Activated B cell treated with CpG ODN at 0.5 μM for 24 hours (primary cell): ENCODE results near the gene PDE3B. TPM values are rescaled to one million over a fixed set of nuclear protein-coding genes. Genes with fewer than 3 reads are reported as not detected.

Source experiments
- ATAC-seq: fragments of 200-7000 bp; cut with Tn5 transposase; one replicate; pipeline ENCODE4 v1.10.0; 2021; ENCODE audit warnings: low read depth, mild to moderate bottlenecking, moderate library complexity
- CTCF ChIA-PET: fragments of 350-600 bp; sonication (Branson Sonifier 250); formaldehyde crosslinking; loops from one replicate; lab custom pipeline; 2021; ENCODE audit warnings: antibody characterized with exemption; lab: Charles Lee
- POLR2A ChIA-PET: fragments of 350-600 bp; sonication (Branson Sonifier 250); formaldehyde crosslinking; loops from one replicate; lab custom pipeline; 2021; ENCODE audit warnings: antibody characterized with exemption; lab: Charles Lee
- DNase-seq: peaks from one replicate; pipeline ENCODE4 v3.0.0; 2022
- H3K27ac Mint-ChIP-seq: one replicate; pipeline ENCODE4 v1.8.0; 2020; ENCODE audit warnings: mixed read lengths
- H3K27me3 Mint-ChIP-seq: one replicate; pipeline ENCODE4 v1.8.0; 2021; ENCODE audit warnings: mixed read lengths
- H3K36me3 Mint-ChIP-seq: one replicate; pipeline ENCODE4 v1.8.0; 2021; ENCODE audit warnings: low read depth, mixed read lengths
- H3K4me1 Mint-ChIP-seq: one replicate; pipeline ENCODE4 v1.8.0; 2021; ENCODE audit warnings: mixed read lengths
- H3K4me3 Mint-ChIP-seq: one replicate; pipeline ENCODE4 v1.8.0; 2020; ENCODE audit warnings: mild to moderate bottlenecking, mixed read lengths
- H3K9me3 Mint-ChIP-seq: one replicate; pipeline ENCODE4 v1.8.0; 2020; ENCODE audit warnings: mixed read lengths
- intact Hi-C: fragments of 100-400 bp; cut with micrococcal nuclease; formaldehyde crosslinking; loops from one replicate; pipeline ENCODE4 v1.15.1; 2024
- total RNA-seq: library from RNA; stranded (reverse); gene quantifications from 2 replicates; pipeline ENCODE4 v1.2.3, GENCODE V29; 2022
- TF ChIP-seq, protein P1 (sequence below): fragments of 200-600 bp; IDR thresholded peaks from one replicate; pipeline ENCODE4 v1.8.0; 2022; ENCODE audit warnings: antibody characterized with exemption, mild to moderate bottlenecking

PDE3B gene
- total RNA-seq, 1 donor from 2014 or later: 13.4 TPM

DNA sequence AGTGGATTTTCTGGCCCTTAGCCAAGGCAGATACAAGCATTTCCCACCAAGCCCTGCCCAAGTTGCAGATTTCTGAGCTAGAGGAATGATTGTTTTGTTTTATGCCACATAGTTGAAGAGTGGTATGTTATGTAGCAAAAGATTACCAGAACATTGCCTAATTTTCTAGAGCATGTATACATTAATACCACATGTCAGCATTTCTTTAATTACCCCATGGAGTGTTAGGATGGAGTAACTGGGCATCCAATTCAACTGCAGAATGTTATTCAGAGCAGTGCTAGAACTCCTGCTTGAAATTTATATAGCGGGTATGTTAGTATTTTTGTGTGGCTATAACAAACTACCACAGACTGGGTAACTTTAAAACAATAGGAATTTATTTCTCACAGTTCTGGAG is 272.8 kb downstream of the PDE3B start:
- CTCF ChIA-PET: no interaction called here
- peaks cover 4% of the 10 kb centered on the region for H3K9me3 Mint-ChIP-seq
- no peaks in the 10 kb centered on the region for H3K4me1 Mint-ChIP-seq
- ATAC-seq (no peak), DNase-seq (no peak)
- no peaks in the 10 kb centered on the region for H3K36me3 Mint-ChIP-seq
- POLR2A ChIA-PET: no interaction called here
- TF ChIP-seq, protein P1, sequence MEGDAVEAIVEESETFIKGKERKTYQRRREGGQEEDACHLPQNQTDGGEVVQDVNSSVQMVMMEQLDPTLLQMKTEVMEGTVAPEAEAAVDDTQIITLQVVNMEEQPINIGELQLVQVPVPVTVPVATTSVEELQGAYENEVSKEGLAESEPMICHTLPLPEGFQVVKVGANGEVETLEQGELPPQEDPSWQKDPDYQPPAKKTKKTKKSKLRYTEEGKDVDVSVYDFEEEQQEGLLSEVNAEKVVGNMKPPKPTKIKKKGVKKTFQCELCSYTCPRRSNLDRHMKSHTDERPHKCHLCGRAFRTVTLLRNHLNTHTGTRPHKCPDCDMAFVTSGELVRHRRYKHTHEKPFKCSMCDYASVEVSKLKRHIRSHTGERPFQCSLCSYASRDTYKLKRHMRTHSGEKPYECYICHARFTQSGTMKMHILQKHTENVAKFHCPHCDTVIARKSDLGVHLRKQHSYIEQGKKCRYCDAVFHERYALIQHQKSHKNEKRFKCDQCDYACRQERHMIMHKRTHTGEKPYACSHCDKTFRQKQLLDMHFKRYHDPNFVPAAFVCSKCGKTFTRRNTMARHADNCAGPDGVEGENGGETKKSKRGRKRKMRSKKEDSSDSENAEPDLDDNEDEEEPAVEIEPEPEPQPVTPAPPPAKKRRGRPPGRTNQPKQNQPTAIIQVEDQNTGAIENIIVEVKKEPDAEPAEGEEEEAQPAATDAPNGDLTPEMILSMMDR: no peak
- no peak overlapping the region for H3K4me3 Mint-ChIP-seq
- intact Hi-C loops: no loop called here
- H3K27me3 Mint-ChIP-seq: peaks cover 17% of the 10 kb centered on the region
- H3K27ac Mint-ChIP-seq: no peak overlapping the region

Other genes with a start within 250 kb of the PDE3B start
- 80.7 and 90.1 TPM in 2 replicates for gene COPB1, start 144.0 kb upstream of the PDE3B start, total RNA-seq
- 184 and 198 TPM in 2 replicates for gene PSMA1, start 123.4 kb upstream of the PDE3B start, total RNA-seq
- 20.1 and 22.0 TPM in 2 replicates for gene CYP2R1, start 248.4 kb downstream of the PDE3B start, total RNA-seq